HCT116 (cell line): Measurements from ENCODE around the gene SYTL4. TPM values are rescaled to one million over a fixed set of nuclear protein-coding genes. Genes with fewer than 3 reads are reported as not detected.

Source experiments
- ATAC-seq: fragments of 200-7000 bp; cut with Tn5 transposase; 2 replicates; pipeline ENCODE4 v1.9.1; 2020; ENCODE audit warnings: mild to moderate bottlenecking, moderate library complexity
- BruUV-seq: library from RNA; stranded (reverse); fragments of 400-500 nt; replicated peaks from 2 replicates; lab custom pipeline; 2021; lab: Mats Ljungman, UMichigan
- CTCF ChIA-PET: fragments of 300-600 bp; sonication (Branson Sonifier 250); formaldehyde crosslinking; loops from one replicate; lab custom pipeline; 2021; ENCODE audit warnings: antibody characterized with exemption; lab: Charles Lee
- POLR2A ChIA-PET: fragments of 300-600, 350-600 bp; sonication (Branson Sonifier 250); formaldehyde crosslinking; loops from one replicate; lab custom pipeline; 2021; ENCODE audit warnings: antibody characterized with exemption; lab: Charles Lee
- RAD21 ChIA-PET, 2 experiments: fragments of 300-600 bp; sonication (Branson Sonifier 250); formaldehyde crosslinking; loops; one replicate each; lab custom pipeline; 2023; ENCODE audit warnings: low total read pairs in 2 of 2; ENCODE audit not compliant: uncharacterized antibody in 2 of 2, unreplicated experiment in 2 of 2, low non-redundant PET in 1 of 2; lab: Charles Lee
- DNase-seq: peaks from one replicate; pipeline ENCODE4 v3.0.0-alpha.2; 2010; ENCODE audit warnings: low read depth, low spot score
- H2AFZ ChIP-seq: fragments of 200-600 bp; shearing (Covaris generic), sonication (generic); 2 replicates; pipeline ENCODE4 v1.6.1; 2017; ENCODE audit warnings: low read depth, mixed run types, mixed read lengths, antibody characterized with exemption, low read length; ENCODE audit not compliant: poor library complexity, severe bottlenecking
- H3K27ac ChIP-seq: 2 replicates; pipeline ENCODE4 v1.5.1; 2012; ENCODE audit warnings: low read depth, low read length
- H3K27me3 ChIP-seq: fragments of 200-600 bp; sonication (generic); 2 replicates; pipeline ENCODE4 v1.6.1; 2016; ENCODE audit warnings: mixed run types, low read length, mixed read lengths; ENCODE audit not compliant: insufficient read depth
- H3K36me3 ChIP-seq, 2 experiments: fragments of 200-500 bp in 1 of 2; fragments of 200-600 bp in 1 of 2; sonication (Bioruptor generic) in 1 of 2; sonication (generic) in 1 of 2; 2 replicates each; pipeline versions ENCODE4 v1.5.1 to v1.6.1; 2014 to 2016; ENCODE audit warnings: low read length in 2 of 2, inconsistent platforms in 1 of 2, mixed read lengths in 1 of 2, mixed run types in 1 of 2; ENCODE audit not compliant: insufficient read depth in 2 of 2, control insufficient read depth in 1 of 2
- H3K4me1 ChIP-seq, 2 experiments: fragments of 200-600 bp in 1 of 2; sonication (generic) in 1 of 2; 2 replicates each; pipeline versions ENCODE4 v1.5.1 to v1.6.1; 2012 to 2017; ENCODE audit warnings: low read length in 2 of 2, inconsistent platforms in 1 of 2, mild to moderate bottlenecking in 1 of 2, mixed read lengths in 1 of 2, mixed run types in 1 of 2, moderate library complexity in 1 of 2; ENCODE audit not compliant: insufficient read depth in 2 of 2, control insufficient read depth in 1 of 2
- H3K4me2 ChIP-seq: fragments of 200-600 bp; sonication (generic); 2 replicates; pipeline ENCODE4 v1.6.1; 2017; ENCODE audit warnings: mixed run types, low read length, mixed read lengths
- H3K4me3 ChIP-seq, 2 experiments: fragments of 200-600 bp in 1 of 2; sonication (generic) in 1 of 2; replicated peaks in 1 of 2; 2 replicates each; pipeline ENCODE4 v1.5.1; 2011 to 2016; ENCODE audit warnings: low read length in 2 of 2, control low read depth in 1 of 2, low read depth in 1 of 2, mild to moderate bottlenecking in 1 of 2, mixed read lengths in 1 of 2, mixed run types in 1 of 2
- H3K79me2 ChIP-seq: fragments of 200-600 bp; sonication (generic); 2 replicates; pipeline ENCODE4 v1.6.1; 2017; ENCODE audit warnings: mild to moderate bottlenecking, mixed run types, low read length, moderate library complexity, mixed read lengths; ENCODE audit not compliant: insufficient read depth
- H3K9ac ChIP-seq: fragments of 200-600 bp; sonication (generic); 2 replicates; pipeline ENCODE4 v1.6.1; 2016; ENCODE audit warnings: low read length, mixed read lengths
- H3K9me2 ChIP-seq: fragments of 200-600 bp; sonication (generic), shearing (Covaris generic); 2 replicates; pipeline ENCODE4 v1.6.1; 2017; ENCODE audit warnings: mixed run types, mild to moderate bottlenecking, moderate library complexity; ENCODE audit not compliant: insufficient read depth
- H3K9me3 ChIP-seq, 2 experiments: fragments of 200-500 bp in 1 of 2; fragments of 200-600 bp in 1 of 2; sonication (Bioruptor generic) in 1 of 2; sonication (generic) in 1 of 2; 2 replicates each; pipeline ENCODE4 v1.6.1; 2014 to 2017; ENCODE audit warnings: low read length in 2 of 2, mixed read lengths in 2 of 2, inconsistent platforms in 1 of 2, low read depth in 1 of 2, mild to moderate bottlenecking in 1 of 2, mixed run types in 1 of 2, moderate library complexity in 1 of 2; ENCODE audit not compliant: control insufficient read depth in 1 of 2, insufficient read depth in 1 of 2
- H4K20me1 ChIP-seq: fragments of 200-600 bp; sonication (generic), shearing (Covaris generic); 2 replicates; pipeline ENCODE4 v1.6.1; 2017; ENCODE audit warnings: mixed run types, mild to moderate bottlenecking, moderate library complexity; ENCODE audit not compliant: insufficient read depth
- CBX3 ChIP-seq: IDR thresholded peaks from 2 replicates; pipeline ENCODE4 v1.6.1; 2012; ENCODE audit warnings: low read depth
- CTCF ChIP-seq, 3 experiments: fragments of 200-600 bp in 1 of 3; sonication (generic) in 1 of 3; IDR thresholded peaks in 2 of 3; conservative IDR thresholded peaks in 1 of 3; 2 replicates each; pipeline ENCODE4 v1.5.1; 2012 to 2017; ENCODE audit warnings: low read depth in 2 of 3, low read length in 2 of 3, antibody characterized with exemption in 1 of 3, borderline replicate concordance in 1 of 3, control low read depth in 1 of 3, mild to moderate bottlenecking in 1 of 3, mixed read lengths in 1 of 3, mixed run types in 1 of 3, moderate library complexity in 1 of 3; ENCODE audit not compliant: insufficient read depth in 1 of 3
- EGR1 ChIP-seq: IDR thresholded peaks from 2 replicates; pipeline ENCODE4 v1.6.1; 2012; ENCODE audit warnings: low read depth
- EZH2 ChIP-seq: fragments of 200-600 bp; sonication (generic); IDR thresholded peaks from 2 replicates; pipeline ENCODE4 v1.6.1; 2017; ENCODE audit warnings: antibody characterized with exemption, mixed run types
- EZH2phosphoT487 ChIP-seq: fragments of 200-600 bp; IDR thresholded peaks from 2 replicates; pipeline ENCODE4 v1.6.1; 2018; ENCODE audit warnings: antibody characterized with exemption, borderline replicate concordance
- FOSL1 ChIP-seq: IDR thresholded peaks from 2 replicates; pipeline ENCODE4 v1.6.1; 2012; ENCODE audit warnings: low read depth
- JUND ChIP-seq: IDR thresholded peaks from 2 replicates; pipeline ENCODE4 v1.6.1; 2012
- POLR2A ChIP-seq: IDR thresholded peaks from 2 replicates; pipeline ENCODE4 v1.7.0; 2011; ENCODE audit warnings: borderline replicate concordance; ENCODE audit not compliant: insufficient read depth, insufficient read length; ENCODE audit errors: extremely low read depth
- POLR2AphosphoS5 ChIP-seq: IDR thresholded peaks from 2 replicates; pipeline ENCODE4 v1.6.1; 2011; ENCODE audit warnings: mild to moderate bottlenecking, low read depth, low read length, moderate library complexity
- RAD21 ChIP-seq: IDR thresholded peaks from 2 replicates; pipeline ENCODE4 v1.6.1; 2012; ENCODE audit warnings: low read depth, mild to moderate bottlenecking
- REST ChIP-seq: IDR thresholded peaks from 2 replicates; pipeline ENCODE4 v1.6.1; 2012; ENCODE audit warnings: low read depth
- SIN3A ChIP-seq: IDR thresholded peaks from 2 replicates; pipeline ENCODE4 v1.6.1; 2012; ENCODE audit warnings: low read depth
- SP1 ChIP-seq: IDR thresholded peaks from 2 replicates; pipeline ENCODE4 v1.6.1; 2012; ENCODE audit warnings: low read depth
- SRF ChIP-seq: IDR thresholded peaks from 2 replicates; pipeline ENCODE4 v1.6.1; 2012; ENCODE audit warnings: low read depth
- TCF7L2 ChIP-seq: IDR thresholded peaks from 2 replicates; pipeline ENCODE4 v1.7.0; 2011; ENCODE audit warnings: borderline replicate concordance, inconsistent platforms; ENCODE audit not compliant: insufficient read depth, insufficient read length; ENCODE audit errors: extremely low read depth
- ZBTB33 ChIP-seq: IDR thresholded peaks from 2 replicates; pipeline ENCODE4 v1.6.1; 2011; ENCODE audit warnings: mild to moderate bottlenecking, low read length, moderate library complexity; ENCODE audit not compliant: insufficient replicate concordance; ENCODE audit errors: extremely low read depth
- ZFX ChIP-seq: fragments of 450-650 bp; IDR thresholded peaks from 2 replicates; pipeline ENCODE4 v1.6.1; 2017
- ZNF274 ChIP-seq: fragments of 200-500 bp; sonication (Bioruptor generic); IDR thresholded peaks from 2 replicates; pipeline ENCODE4 v1.6.1; 2014; ENCODE audit warnings: mild to moderate bottlenecking, low read depth, low read length, inconsistent platforms
- intact Hi-C: fragments of 100-400 bp; cut with micrococcal nuclease; formaldehyde crosslinking; loops from 2 replicates; pipeline ENCODE4 v1.10.0; 2022
- total RNA-seq: library from RNA; stranded (reverse); gene quantifications from one replicate; pipeline ENCODE4 v1.2.1, GENCODE V29; 2021; ENCODE audit not compliant: unreplicated experiment

The SYTL4 gene
- total RNA-seq, 1 experiment from 2014 or later: 8.8 TPM

- TF ChIP-seq ZFX (no peak), SRF (no peak), SIN3A (no peak), POLR2AphosphoS5 (no peak), SP1 (no peak), EGR1 (no peak), POLR2A (no peak), TCF7L2 (no peak), ZBTB33 (no peak), REST (no peak), CTCF (IDR thresholded peaks at IDR 0.05 in 2 of 3, conservative IDR thresholded peaks at IDR 0.05 in 1 of 3; ENCODE audit: borderline replicate concordance in 1 of 3, insufficient read depth in 1 of 3, low read depth in 2 of 3, low read length in 2 of 3) (no peak), CBX3 (no peak), EZH2phosphoT487 (no peak), ZNF274 (no peak), EZH2 (no peak), RAD21 (no peak), JUND (no peak), FOSL1 (no peak)
- CTCF ChIA-PET: no interaction called here
- Histone ChIP-seq H3K27ac (no peak overlapping the region), H3K4me3 (no peak overlapping the region), H4K20me1 (no peaks in the 10 kb centered on the region), H3K9ac (no peak overlapping the region), H3K4me2 (no peak overlapping the region), H3K27me3 (no peaks in the 10 kb centered on the region), H3K4me1 (no peaks in the 10 kb centered on the region), H3K36me3 (no peaks in the 10 kb centered on the region), H3K9me3 (no peaks in the 10 kb centered on the region), H3K9me2 (no peaks in the 10 kb centered on the region), H3K79me2 (no peaks in the 10 kb centered on the region), H2AFZ (no peak overlapping the region)
- RAD21 ChIA-PET: no interaction called here
- POLR2A ChIA-PET: no interaction called here
- no peak for DNase-seq
- intact Hi-C loops: no loop called here
- BruUV-seq: no TSS peak
- ATAC-seq: no peak
Measured at GRCh38 chrX:100704581-100705203, 27.2 kb downstream of the SYTL4 start.
